Measurements from ENCODE around the gene NFATC2. TPM values are rescaled to one million over a fixed set of nuclear protein-coding genes. Genes with fewer than 3 reads are reported as not detected.

NFATC2 gene
- total RNA-seq, 1 experiment from 2014 or later: 5.0 TPM

DNA sequence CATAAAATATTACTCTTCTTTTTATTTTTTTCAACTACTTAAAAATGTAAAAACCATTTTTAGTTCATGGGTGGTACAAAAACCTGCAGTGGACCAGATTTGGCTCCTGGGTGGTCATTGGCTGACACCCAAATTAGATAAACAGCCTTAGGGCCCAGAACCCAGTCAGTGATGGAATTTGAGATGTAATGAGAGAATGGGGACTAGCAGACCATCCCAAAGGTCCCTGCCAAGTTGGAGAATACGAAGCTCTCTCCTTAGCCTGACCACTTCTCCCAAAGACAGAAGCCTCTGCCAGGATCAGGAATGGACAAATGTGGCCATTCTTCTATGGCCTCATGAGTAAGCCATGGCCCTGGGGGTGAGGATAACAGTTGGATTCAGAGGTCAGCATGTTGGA lies 194.7 kb downstream of the NFATC2 start:
- POLR2A ChIA-PET: no interaction called here
- Histone ChIP-seq H3K27me3 (ENCODE audit: insufficient read depth, low read length) (peaks cover 14% of the 10 kb centered on the region; the same call in 1 of the 2 replicates), H3K9me3 (ENCODE audit: control insufficient read depth in 1 of 2, insufficient read depth in 1 of 2, low read depth in 1 of 2, low read length in 2 of 2) (no peaks in the 10 kb centered on the region), H4K20me1 (ENCODE audit: insufficient read depth) (no peaks in the 10 kb centered on the region), H2AFZ (ENCODE audit: low read depth, low read length, poor library complexity, severe bottlenecking) (no peak overlapping the region), H3K4me1 (ENCODE audit: control insufficient read depth in 1 of 2, insufficient read depth in 2 of 2, low read length in 2 of 2) (no peaks in the 10 kb centered on the region; a peak in 1 of 4 replicates), H3K4me3 (replicated peaks in 1 of 2; ENCODE audit: low read depth in 1 of 2, low read length in 2 of 2) (no peak overlapping the region), H3K9ac (ENCODE audit: low read length) (no peak overlapping the region), H3K79me2 (ENCODE audit: insufficient read depth, low read length) (no peaks in the 10 kb centered on the region), H3K9me2 (ENCODE audit: insufficient read depth) (no peaks in the 10 kb centered on the region), H3K4me2 (ENCODE audit: low read length) (no peak overlapping the region), H3K27ac (ENCODE audit: low read depth, low read length) (no peak overlapping the region), H3K36me3 (ENCODE audit: control insufficient read depth in 1 of 2, insufficient read depth in 2 of 2, low read length in 2 of 2) (no peaks in the 10 kb centered on the region)
- intact Hi-C loops (cut with micrococcal nuclease): no loop called here
- TF ChIP-seq POLR2A (IDR thresholded peaks at IDR 0.05; ENCODE audit: borderline replicate concordance, extremely low read depth, insufficient read depth, insufficient read length) (no peak), YY1 (IDR thresholded peaks at IDR 0.05; ENCODE audit: extremely low read depth, insufficient replicate concordance, low read depth, low read length) (no peak)
- TF ChIP-seq, protein P1, sequence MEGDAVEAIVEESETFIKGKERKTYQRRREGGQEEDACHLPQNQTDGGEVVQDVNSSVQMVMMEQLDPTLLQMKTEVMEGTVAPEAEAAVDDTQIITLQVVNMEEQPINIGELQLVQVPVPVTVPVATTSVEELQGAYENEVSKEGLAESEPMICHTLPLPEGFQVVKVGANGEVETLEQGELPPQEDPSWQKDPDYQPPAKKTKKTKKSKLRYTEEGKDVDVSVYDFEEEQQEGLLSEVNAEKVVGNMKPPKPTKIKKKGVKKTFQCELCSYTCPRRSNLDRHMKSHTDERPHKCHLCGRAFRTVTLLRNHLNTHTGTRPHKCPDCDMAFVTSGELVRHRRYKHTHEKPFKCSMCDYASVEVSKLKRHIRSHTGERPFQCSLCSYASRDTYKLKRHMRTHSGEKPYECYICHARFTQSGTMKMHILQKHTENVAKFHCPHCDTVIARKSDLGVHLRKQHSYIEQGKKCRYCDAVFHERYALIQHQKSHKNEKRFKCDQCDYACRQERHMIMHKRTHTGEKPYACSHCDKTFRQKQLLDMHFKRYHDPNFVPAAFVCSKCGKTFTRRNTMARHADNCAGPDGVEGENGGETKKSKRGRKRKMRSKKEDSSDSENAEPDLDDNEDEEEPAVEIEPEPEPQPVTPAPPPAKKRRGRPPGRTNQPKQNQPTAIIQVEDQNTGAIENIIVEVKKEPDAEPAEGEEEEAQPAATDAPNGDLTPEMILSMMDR (IDR thresholded peaks at IDR 0.05 in 2 of 3, conservative IDR thresholded peaks at IDR 0.05 in 1 of 3; ENCODE audit: borderline replicate concordance in 1 of 3, insufficient read depth in 1 of 3, low read depth in 2 of 3, low read length in 2 of 3): no peak
- DNase-seq (ENCODE audit: low read depth, low spot score) (no peak), ATAC-seq (no peak)
- CTCF ChIA-PET: no interaction called here
- RAD21 ChIA-PET (ENCODE audit: low non-redundant PET in 1 of 2, low total read pairs in 2 of 2, uncharacterized antibody in 2 of 2, unreplicated experiment in 2 of 2): no interaction called here
- no TSS peak for BruUV-seq (replicated peaks)

DNA sequence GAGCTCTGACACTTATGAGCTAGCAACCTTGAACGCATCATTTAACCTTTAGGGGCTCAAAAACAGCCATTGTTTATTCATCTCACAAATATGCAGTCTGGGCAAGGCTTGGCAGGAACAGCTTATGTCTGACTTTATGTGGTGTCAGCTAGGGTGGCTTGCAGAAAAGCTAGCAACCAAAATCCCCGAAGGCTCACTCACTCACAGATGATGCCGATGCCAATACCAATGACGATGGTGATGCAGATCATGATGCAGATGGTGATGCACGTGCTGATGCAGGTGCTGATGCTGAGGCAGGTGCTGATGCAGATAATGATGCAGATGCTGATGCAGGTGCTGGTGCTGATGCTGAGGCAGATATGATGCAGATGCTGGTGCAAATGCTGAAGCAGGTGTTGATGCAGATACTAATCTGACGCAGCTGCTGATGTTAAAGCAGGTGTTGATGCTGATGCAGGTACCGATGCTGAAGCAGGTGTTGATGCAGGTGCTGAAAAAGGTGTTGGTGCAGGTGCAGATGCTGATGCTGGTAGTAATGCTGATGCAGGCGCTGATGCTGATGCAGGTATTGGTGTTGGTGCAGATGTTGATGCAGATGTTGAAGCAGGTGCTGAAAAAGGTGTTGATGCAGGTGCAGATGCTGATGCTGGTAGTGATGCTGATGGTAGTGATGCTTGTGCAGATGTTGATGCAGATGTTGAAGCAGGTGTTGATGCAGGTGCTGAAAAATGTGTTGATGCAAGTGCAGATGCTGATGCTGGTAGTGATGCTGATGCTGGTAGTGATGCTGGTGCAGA lies 195.6 kb downstream of the NFATC2 start:
- Histone ChIP-seq H3K9me3 (ENCODE audit: control insufficient read depth in 1 of 2, insufficient read depth in 1 of 2, low read depth in 1 of 2, low read length in 2 of 2) (no peaks in the 10 kb centered on the region), H2AFZ (ENCODE audit: low read depth, low read length, poor library complexity, severe bottlenecking) (no peak overlapping the region), H3K79me2 (ENCODE audit: insufficient read depth, low read length) (no peaks in the 10 kb centered on the region), H3K9me2 (ENCODE audit: insufficient read depth) (no peaks in the 10 kb centered on the region), H3K9ac (ENCODE audit: low read length) (no peak overlapping the region), H3K27ac (ENCODE audit: low read depth, low read length) (no peak overlapping the region), H4K20me1 (ENCODE audit: insufficient read depth) (no peaks in the 10 kb centered on the region), H3K27me3 (ENCODE audit: insufficient read depth, low read length) (peaks cover 14% of the 10 kb centered on the region; the same call in 1 of the 2 replicates), H3K4me2 (ENCODE audit: low read length) (no peak overlapping the region), H3K4me3 (replicated peaks in 1 of 2; ENCODE audit: low read depth in 1 of 2, low read length in 2 of 2) (no peak overlapping the region), H3K4me1 (ENCODE audit: control insufficient read depth in 1 of 2, insufficient read depth in 2 of 2, low read length in 2 of 2) (no peaks in the 10 kb centered on the region; a peak in 1 of 4 replicates), H3K36me3 (ENCODE audit: control insufficient read depth in 1 of 2, insufficient read depth in 2 of 2, low read length in 2 of 2) (no peaks in the 10 kb centered on the region)
- DNase-seq (ENCODE audit: low read depth, low spot score) (no peak), ATAC-seq (no peak)
- intact Hi-C loops (cut with micrococcal nuclease): no loop called here
- BruUV-seq (replicated peaks): no TSS peak
- POLR2A ChIA-PET: no interaction called here
- CTCF ChIA-PET: no interaction called here
- RAD21 ChIA-PET (ENCODE audit: low non-redundant PET in 1 of 2, low total read pairs in 2 of 2, uncharacterized antibody in 2 of 2, unreplicated experiment in 2 of 2): no interaction called here
- TF ChIP-seq CEBPB (IDR thresholded peaks at IDR 0.05; ENCODE audit: low read depth): no peak
- TF ChIP-seq REST (IDR thresholded peaks at IDR 0.05; ENCODE audit: low read depth): no peak
- TF ChIP-seq ZNF274 (IDR thresholded peaks at IDR 0.05; ENCODE audit: low read depth, low read length): no peak
- no peak for TF ChIP-seq SP1 (IDR thresholded peaks at IDR 0.05; ENCODE audit: low read depth)
- TF ChIP-seq ATF3 (IDR thresholded peaks at IDR 0.05): no peak
- no peak for TF ChIP-seq TCF7L2 (IDR thresholded peaks at IDR 0.05; ENCODE audit: borderline replicate concordance, extremely low read depth, insufficient read depth, insufficient read length)
- TF ChIP-seq EZH2 (IDR thresholded peaks at IDR 0.05): no peak
- TF ChIP-seq JUND (IDR thresholded peaks at IDR 0.05): no peak
- no peak for TF ChIP-seq POLR2A (IDR thresholded peaks at IDR 0.05; ENCODE audit: borderline replicate concordance, extremely low read depth, insufficient read depth, insufficient read length)
- no peak for TF ChIP-seq ELF1 (IDR thresholded peaks at IDR 0.05; ENCODE audit: borderline replicate concordance, low read depth)
- TF ChIP-seq RAD21 (IDR thresholded peaks at IDR 0.05; ENCODE audit: low read depth): no peak
- TF ChIP-seq SRF (IDR thresholded peaks at IDR 0.05; ENCODE audit: low read depth): no peak

Data from HCT116 (cell line).